Measurements from ENCODE around the gene ILDR1.

Gene ILDR1

DNA sequence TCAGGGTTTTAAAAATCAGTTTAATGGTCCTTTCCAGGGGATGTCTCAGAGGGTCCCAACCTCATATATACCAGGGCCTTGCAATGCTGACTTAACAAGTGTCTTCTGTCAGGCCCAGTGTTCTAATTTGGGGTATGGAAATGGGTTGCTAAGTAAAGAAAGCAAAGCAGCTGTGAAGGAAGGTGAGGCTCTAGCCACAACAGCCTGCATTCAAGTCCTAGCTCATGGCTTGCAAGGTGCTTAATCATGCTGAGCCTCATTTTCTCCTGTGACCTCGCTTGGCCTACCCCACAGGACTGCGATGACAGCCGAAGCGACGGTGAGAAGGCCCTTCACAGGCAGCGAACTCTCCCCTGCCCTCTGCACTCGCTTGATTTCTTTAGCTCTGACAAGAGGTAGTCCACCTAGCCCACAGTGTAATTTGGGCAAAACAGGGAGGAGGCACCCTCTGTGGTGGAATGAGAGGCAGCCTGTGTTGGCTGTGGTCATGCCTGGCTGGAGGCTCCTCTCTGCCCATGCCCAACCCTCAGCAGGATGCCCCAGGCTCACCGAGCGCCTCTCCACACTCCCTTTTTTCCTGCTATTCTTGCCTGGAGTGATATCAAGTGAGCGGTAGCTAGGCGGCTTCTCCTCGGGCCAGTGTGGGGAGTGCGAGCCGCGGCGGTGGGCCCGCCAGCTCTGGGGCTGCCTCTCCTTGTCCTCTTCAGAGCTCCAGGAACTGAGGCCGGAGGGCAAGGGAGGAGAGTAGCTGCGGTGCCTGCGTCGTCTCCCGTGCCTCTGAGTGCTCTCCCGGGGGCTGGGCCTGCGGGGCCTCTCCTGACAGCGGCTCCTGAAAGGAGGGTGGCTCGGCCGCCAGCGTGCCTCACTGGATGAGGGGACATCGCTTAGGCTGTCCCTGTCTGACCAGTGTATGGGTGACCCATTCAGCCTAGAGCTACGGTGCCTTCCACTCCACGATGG, 29.2 kb downstream of the ILDR1 start:
- DNase-seq, result no peak

DNA sequence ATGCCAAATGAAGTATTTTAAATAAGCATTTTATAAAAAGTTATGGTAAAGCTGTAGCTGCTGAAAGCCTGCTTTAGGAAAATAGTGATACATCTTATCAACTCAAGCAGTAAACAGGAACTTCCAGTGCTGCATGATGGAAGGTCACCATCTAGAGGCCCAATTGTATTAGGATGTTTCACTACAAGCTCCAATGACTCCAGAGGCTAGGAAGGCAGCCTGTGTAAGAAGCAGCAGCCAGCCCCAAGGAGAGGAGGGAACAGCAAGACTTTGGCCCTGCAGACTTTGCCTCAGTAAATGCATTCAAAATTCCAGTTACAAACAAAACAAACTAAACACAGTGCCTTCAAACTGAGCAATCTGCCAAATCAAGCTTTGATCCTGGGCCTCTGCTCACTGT, 32.1 kb downstream of the ILDR1 start:
- DNase-seq, result no peak

DNA sequence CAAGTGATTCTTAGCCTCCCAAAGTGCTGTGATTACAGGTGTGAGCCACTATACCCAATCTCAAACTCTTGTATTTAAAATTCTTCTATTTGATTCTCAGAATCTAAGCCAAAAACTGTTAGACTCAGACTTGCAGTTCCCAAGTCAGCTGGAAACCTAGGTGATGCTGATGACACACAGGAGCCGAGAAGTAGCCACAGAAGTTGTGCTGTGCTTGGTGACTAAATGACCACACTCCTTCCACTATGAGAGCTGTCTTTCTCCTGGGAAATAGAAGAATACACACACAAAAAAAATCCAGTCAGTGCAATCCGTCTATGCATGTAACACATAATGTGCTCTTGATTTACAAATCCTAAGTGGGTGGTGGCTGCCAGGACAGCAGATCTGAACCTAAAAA, 33.9 kb downstream of the ILDR1 start:
- no peak for DNase-seq

GRCh38 chr3:121985846-121986245, 36.2 kb downstream of the ILDR1 start:
- no peak for DNase-seq

- no peak for DNase-seq
Observed at GRCh38 chr3:121981473-121981872, 40.6 kb downstream of the ILDR1 start.

DNA sequence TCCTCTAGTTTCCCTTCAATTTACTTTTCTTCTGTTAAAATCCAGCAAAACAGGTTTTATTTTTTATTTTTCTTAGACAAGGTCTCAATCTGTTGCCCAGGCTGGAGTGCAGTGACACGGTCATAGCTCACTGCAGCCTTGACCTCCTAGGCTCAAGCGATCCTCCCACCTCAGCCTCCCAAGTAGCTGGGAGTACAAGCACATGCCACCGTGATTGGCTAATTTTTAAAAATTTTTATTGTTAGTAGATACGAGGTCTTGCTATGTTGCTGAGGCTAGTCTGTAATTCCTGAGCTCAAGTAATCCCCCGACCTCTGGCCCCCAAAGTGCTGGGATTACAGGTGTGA, 41.6 kb downstream of the ILDR1 start:
- no peak for DNase-seq

GRCh38 chr3:121979734-121980449, 42.2 kb downstream of the ILDR1 start:
- DNase-seq, result no peak

GRCh38 chr3:121979246-121979645, 42.8 kb downstream of the ILDR1 start:
- no peak for DNase-seq

- DNase-seq, result no peak
Observed at GRCh38 chr3:121976727-121977126, 45.3 kb downstream of the ILDR1 start.

GRCh38 chr3:121975702-121976302, 46.2 kb downstream of the ILDR1 start:
- DNase-seq, result no peak

- no peak for DNase-seq
Observed at GRCh38 chr3:121974601-121975111, 47.4 kb downstream of the ILDR1 start.

DNA sequence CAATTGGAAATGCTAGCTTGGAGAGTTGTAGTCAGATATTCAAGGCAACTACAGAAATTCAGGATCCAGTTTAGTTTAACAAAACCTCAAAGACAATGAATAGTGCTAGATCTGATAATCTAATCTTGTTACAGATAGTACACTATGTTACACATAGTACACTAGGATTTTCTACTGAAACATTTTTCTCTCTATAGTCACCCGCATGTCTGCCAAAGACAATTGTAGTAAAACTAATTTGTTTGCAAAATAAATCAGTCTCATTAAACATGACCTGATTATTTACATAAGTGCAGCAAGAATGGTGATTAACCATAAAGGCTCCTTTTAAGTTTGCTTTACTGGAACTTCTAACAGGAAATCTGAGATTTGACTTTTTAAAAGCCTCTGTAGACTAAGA, 52.0 kb downstream of the ILDR1 start:
- no peak for DNase-seq

- DNase-seq, result no peak
Observed at GRCh38 chr3:121969631-121970030, 52.4 kb downstream of the ILDR1 start.

GRCh38 chr3:121963608-121964007, 58.4 kb downstream of the ILDR1 start:
- DNase-seq, result no peak

DNA sequence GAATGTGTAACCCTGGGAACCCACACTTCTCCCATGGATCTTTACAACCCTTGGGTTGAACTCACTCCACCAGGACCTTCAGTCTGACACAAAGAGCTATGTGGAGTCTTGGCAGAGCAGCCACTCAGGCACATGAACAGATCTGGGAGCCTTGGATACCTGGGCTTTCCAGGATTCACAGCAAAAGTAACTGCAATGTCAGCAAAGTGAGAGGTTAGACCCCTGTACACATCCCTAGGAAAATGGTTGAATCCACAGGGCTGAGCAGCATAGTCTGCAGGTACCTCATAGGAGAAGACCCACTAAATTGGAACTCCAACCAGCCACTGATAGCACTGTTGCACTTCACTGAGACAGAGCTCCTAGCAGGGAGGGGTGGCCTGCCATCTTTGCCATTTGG, 59.6 kb downstream of the ILDR1 start:
- DNase-seq, result no peak

- no peak for DNase-seq
Observed at GRCh38 chr3:121961283-121961682, 60.8 kb downstream of the ILDR1 start.

DNA sequence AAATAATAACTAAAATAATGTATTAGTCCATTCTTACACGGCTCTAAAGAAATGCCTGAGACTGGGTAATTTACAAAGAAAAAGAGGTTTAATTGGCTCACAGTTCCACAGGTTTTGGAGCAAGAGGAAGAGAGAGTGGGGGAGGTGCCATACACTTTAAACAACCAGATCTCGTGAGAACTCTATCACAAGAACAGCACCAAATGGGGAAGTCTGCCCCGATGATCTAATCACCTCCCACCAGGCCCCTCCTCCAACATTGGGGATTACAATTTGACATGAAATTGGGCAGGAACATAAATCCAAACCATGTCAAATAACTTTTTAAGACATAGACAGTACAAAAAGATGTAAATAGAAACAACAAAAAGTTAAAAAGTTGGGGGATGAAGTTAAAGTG, 63.2 kb downstream of the ILDR1 start:
- DNase-seq, result no peak

- DNase-seq, result no peak
Observed at GRCh38 chr3:121957674-121958415, 64.2 kb downstream of the ILDR1 start.

DNA sequence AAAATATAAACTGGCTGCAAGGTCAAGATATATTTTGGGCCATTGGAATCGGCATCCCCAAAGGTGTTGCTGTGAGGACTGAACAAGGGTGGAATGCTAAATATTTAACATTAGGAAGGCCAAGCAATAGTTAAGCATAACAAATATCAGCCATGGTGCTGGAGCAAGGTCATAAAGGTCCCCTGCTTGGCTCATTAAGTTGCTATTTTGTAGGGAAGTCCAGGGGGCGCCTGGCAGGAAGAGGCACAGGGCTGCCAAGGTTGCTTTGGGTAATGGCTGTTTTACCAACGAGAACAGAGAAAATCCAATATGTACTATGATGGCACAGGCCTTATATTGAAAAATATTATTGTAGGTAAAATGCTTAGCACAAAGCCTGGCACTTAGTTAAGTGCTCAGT, 65.7 kb downstream of the ILDR1 start:
- no peak for DNase-seq

GRCh38 chr3:121951291-121951919, 70.6 kb downstream of the ILDR1 start:
- no peak for DNase-seq

DNA sequence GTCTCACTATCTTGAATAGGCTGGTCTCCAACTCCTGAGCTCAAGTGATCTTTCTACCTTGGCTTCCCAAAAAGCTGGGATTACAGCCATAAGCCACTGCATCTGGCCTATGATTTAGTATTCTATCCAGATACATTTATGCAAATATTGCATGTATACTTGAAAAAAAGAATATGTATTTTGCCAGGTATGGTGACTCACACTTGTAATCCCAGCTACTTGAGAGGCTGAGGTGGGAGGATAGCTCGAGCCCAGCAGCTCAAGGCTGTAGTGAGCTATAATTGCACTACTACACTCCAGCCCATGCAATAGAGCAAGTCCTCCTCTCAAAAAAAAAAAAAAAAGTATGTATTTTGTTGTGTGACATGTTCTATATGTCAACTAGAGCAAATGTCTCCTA, 73.4 kb downstream of the ILDR1 start:
- DNase-seq, result no peak

GRCh38 chr3:121943431-121943830, 78.6 kb downstream of the ILDR1 start:
- DNase-seq, result no peak

Data from COR-L47 (cell line).